HG02840 (cell line): ENCODE results near the gene ADCY5.

Experiments used
- ATAC-seq: cut with Tn5 transposase; IDR thresholded peaks from one replicate; pipeline ENCODE4 v1.9.1; 2021; ENCODE audit warnings: mild to moderate bottlenecking, moderate library complexity, moderate number of reproducible peaks; ENCODE audit not compliant: unreplicated experiment, low FRiP score

Gene ADCY5

GRCh38 chr3:123236902-123237301 lies 212.0 kb downstream of the ADCY5 start:
- ATAC-seq = no peak
